GM12801 (cell line): Measurements from ENCODE around the gene KISS1.

Experiments
- CTCF ChIP-seq: IDR thresholded peaks from one replicate; pipeline ENCODE4 v1.5.1; 2011; ENCODE audit warnings: control low read depth; ENCODE audit not compliant: insufficient read length; ENCODE audit errors: extremely low read depth

Gene KISS1

GRCh38 chr1:204213668-204214662 lies 17.7 kb upstream of the KISS1 start, which contains the start of gene GOLT1A:
Gene GOLT1A, minus strand, starts transcription at chr1:204213988. Its CDS starts 82 bp downstream, at chr1:204213906.
- no peak for TF ChIP-seq CTCF

GRCh38 chr1:204212715-204213114 lies 16.4 kb upstream of the KISS1 start:
- no peak for TF ChIP-seq CTCF

- TF ChIP-seq CTCF = no peak
Observed at GRCh38 chr1:204211046-204211445, 14.8 kb upstream of the KISS1 start.

GRCh38 chr1:204207136-204207616 lies 10.9 kb upstream of the KISS1 start:
- TF ChIP-seq CTCF = no peak

- no peak for TF ChIP-seq CTCF
Observed at GRCh38 chr1:204206121-204206520, 9.8 kb upstream of the KISS1 start.

GRCh38 chr1:204205486-204205885 lies 9.2 kb upstream of the KISS1 start:
- TF ChIP-seq CTCF = no peak

GRCh38 chr1:204204944-204205343 lies 8.7 kb upstream of the KISS1 start:
- TF ChIP-seq CTCF = no peak
